Panc1 (cell line): Measurements from ENCODE around the gene SYNPO.

ENCODE experiments used
- POLR2AphosphoS5 ChIP-seq: IDR thresholded peaks from 2 replicates; pipeline ENCODE4 v1.6.1; 2012; ENCODE audit warnings: mild to moderate bottlenecking, low read depth, low read length, moderate library complexity
- SIN3A ChIP-seq: IDR thresholded peaks from 2 replicates; pipeline ENCODE4 v1.6.1; 2012; ENCODE audit warnings: low read depth, mild to moderate bottlenecking, low read length, moderate library complexity, borderline replicate concordance; ENCODE audit not compliant: insufficient read depth

GRCh38 chr5:150627731-150628545, 12.5 kb upstream of the SYNPO start:
- TF ChIP-seq POLR2AphosphoS5: no peak
- TF ChIP-seq SIN3A: no peak
